Thyroid gland (tissue), 4 donors: ENCODE data around the gene CTTNBP2NL. TPM values are rescaled to one million over a fixed set of nuclear protein-coding genes. Genes with fewer than 3 reads are reported as not detected.

Experiments
- DNase-seq, 2 donors: peaks; one replicate each; pipeline ENCODE4 v3.0.0-alpha.2; 2019
- H3K27ac ChIP-seq, 3 donors: fragments of 200-600 bp; sonication (generic); 1 replicate in 2 of 3; 2 replicates in 1 of 3; pipeline ENCODE4 v1.5.1; 2016 to 2019; ENCODE audit warnings: mild to moderate bottlenecking in 1 of 3, moderate library complexity in 1 of 3
- H3K27me3 ChIP-seq: fragments of 200-600 bp; sonication (generic); one replicate; pipeline ENCODE4 v1.5.1; 2019
- H3K36me3 ChIP-seq, 2 donors: fragments of 200-600 bp; sonication (generic); one replicate each; pipeline ENCODE4 v1.5.1; 2016 to 2019
- H3K4me1 ChIP-seq, 2 donors: fragments of 200-600 bp; sonication (generic); one replicate each; pipeline ENCODE4 v1.5.1; 2017 to 2019
- H3K4me3 ChIP-seq, 3 donors: fragments of 200-600 bp; sonication (generic); replicated peaks in 1 of 3; 1 replicate in 2 of 3; 2 replicates in 1 of 3; pipeline ENCODE4 v1.5.1; 2016; ENCODE audit warnings: mild to moderate bottlenecking in 1 of 3
- H3K9me3 ChIP-seq: fragments of 200-600 bp; sonication (generic); one replicate; pipeline ENCODE4 v1.5.1; 2017
- CTCF ChIP-seq, 6 experiments: fragments of 200-600 bp in 3 of 6; fragments of 450-650 bp in 3 of 6; sonication (generic) in 3 of 6; IDR thresholded peaks; one replicate each; pipeline ENCODE4 v1.5.1; 2016 to 2019; ENCODE audit warnings: antibody characterized with exemption in 6 of 6, mild to moderate bottlenecking in 2 of 6, inconsistent platforms in 1 of 6, moderate library complexity in 1 of 6
- POLR2A ChIP-seq, 2 donors: fragments of 450-650 bp; IDR thresholded peaks; one replicate each; pipeline ENCODE4 v1.6.1; 2017; ENCODE audit warnings: antibody characterized with exemption in 2 of 2, mild to moderate bottlenecking in 2 of 2, moderate library complexity in 1 of 2
- WGBS, 2 donors: methylation state at CpG; one replicate each; pipeline ENCODE4 v1.1.5; 2017; 5-methylcytosine and 5-hydroxymethylcytosine counted together
- intact Hi-C: fragments of 100-400 bp; cut with DNase I; formaldehyde crosslinking; loops from one replicate; pipeline ENCODE4 v1.15.1; 2023
- total RNA-seq, 4 donors: library from RNA; depleted of rRNA; stranded (reverse); fragments of >200 nt; gene quantifications; one replicate each; pipeline ENCODE4 v1.2.3, GENCODE V29; 2016

The CTTNBP2NL gene
- total RNA-seq, 4 donors from 2014 or later: 11.8 to 20.7 (median 19.2) TPM

GRCh38 chr1:112506306-112506705 lies 110.3 kb downstream of the CTTNBP2NL start:
- H3K9me3 ChIP-seq: no peaks in the 10 kb centered on the region
- intact Hi-C loops: loop anchor here (10.0 kb wide), 1 partner anchor 198 kb away; the partner anchor contains the start of gene RHOC
- no peak overlapping the region for H3K27ac ChIP-seq
- DNase-seq: no peak
- TF ChIP-seq POLR2A (IDR thresholded peaks at IDR 0.05) (no peak), CTCF (IDR thresholded peaks at IDR 0.05) (no peak)
- peaks cover 6% of the 10 kb centered on the region for H3K27me3 ChIP-seq
- no peak overlapping the region for H3K4me3 ChIP-seq
- WGBS, 2 donors: 89 to 100% methylated on average over 2 of the region's 2 CpGs
- no peaks in the 10 kb centered on the region for H3K36me3 ChIP-seq
- peaks cover 9 to 28% of the 10 kb centered on the region in 2 donors for H3K4me1 ChIP-seq

GRCh38 chr1:112506731-112507130 lies 110.7 kb downstream of the CTTNBP2NL start:
- intact Hi-C loops: loop anchor here (10.0 kb wide), 1 partner anchor 198 kb away; the partner anchor contains the start of gene RHOC
- no peak overlapping the region for H3K27ac ChIP-seq
- H3K4me3 ChIP-seq: no peak overlapping the region
- no peaks in the 10 kb centered on the region for H3K9me3 ChIP-seq
- H3K4me1 ChIP-seq: peaks cover 9 to 24% of the 10 kb centered on the region in 2 donors
- WGBS, 2 donors: 86 to 90% methylated on average over 8 of the region's 8 CpGs
- no peak for TF ChIP-seq CTCF (IDR thresholded peaks at IDR 0.05)
- TF ChIP-seq POLR2A (IDR thresholded peaks at IDR 0.05): no peak
- no peak for DNase-seq
- peaks cover 6% of the 10 kb centered on the region for H3K27me3 ChIP-seq
- H3K36me3 ChIP-seq: no peaks in the 10 kb centered on the region

GRCh38 chr1:112507336-112507735 lies 111.3 kb downstream of the CTTNBP2NL start:
- TF ChIP-seq POLR2A (IDR thresholded peaks at IDR 0.05) (no peak), CTCF (IDR thresholded peaks at IDR 0.05) (no peak)
- DNase-seq: no peak
- no peak overlapping the region for H3K27ac ChIP-seq
- H3K4me3 ChIP-seq: peak overlapping the region in 1 of 3 donors; percentile 34
- no peaks in the 10 kb centered on the region for H3K9me3 ChIP-seq
- intact Hi-C loops: loop anchor here (10.0 kb wide), 1 partner anchor 197 kb away; the partner anchor contains the start of gene RHOC
- peaks cover 6% of the 10 kb centered on the region for H3K27me3 ChIP-seq
- H3K36me3 ChIP-seq: no peaks in the 10 kb centered on the region
- peaks cover 9 to 19% of the 10 kb centered on the region in 2 donors for H3K4me1 ChIP-seq
- WGBS, 2 donors: 77 to 84% methylated on average over 9 of the region's 9 CpGs

GRCh38 chr1:112507921-112508277 lies 111.9 kb downstream of the CTTNBP2NL start:
- WGBS, 2 donors: 3 to 6% methylated on average over 15 of the region's 15 CpGs
- no peak for DNase-seq

More at GRCh38 chr1:112507921-112508277, 111.9 kb downstream of the CTTNBP2NL start:
- Histone ChIP-seq H3K36me3 (no peaks in the 10 kb centered on the region), H3K4me3 (peak overlapping the region in 1 of 3 donors; percentile 34), H3K27ac (no peak overlapping the region), H3K27me3 (peaks cover 6% of the 10 kb centered on the region), H3K4me1 (peaks cover 9 to 16% of the 10 kb centered on the region in 2 donors), H3K9me3 (no peaks in the 10 kb centered on the region)
- intact Hi-C loops: loop anchor here (10.0 kb wide), 1 partner anchor 197 kb away; the partner anchor contains the start of gene RHOC
- TF ChIP-seq CTCF (IDR thresholded peaks at IDR 0.05): no peak
